ENCODE measurements around the gene GSTT2B.

GRCh38 chr22:23970201-23970641 lies 9.2 kb upstream of the GSTT2B start:
- TF ChIP-seq CTCF (IDR thresholded peaks at IDR 0.05) (no peak), EZH2 (IDR thresholded peaks at IDR 0.05; ENCODE audit: borderline replicate concordance, insufficient read depth, low read depth, low read length, poor library complexity, severe bottlenecking) (no peak)

Measured in B cell (primary cell).